HCT116 (cell line): Measurements from ENCODE around the gene OPN3. TPM values are rescaled to one million over a fixed set of nuclear protein-coding genes. Genes with fewer than 3 reads are reported as not detected.

Source experiments
- ATAC-seq: fragments of 200-7000 bp; cut with Tn5 transposase; 2 replicates; pipeline ENCODE4 v1.9.1; 2020; ENCODE audit warnings: mild to moderate bottlenecking, moderate library complexity
- BruUV-seq: library from RNA; stranded (reverse); fragments of 400-500 nt; replicated peaks from 2 replicates; lab custom pipeline; 2021; lab: Mats Ljungman, UMichigan
- CTCF ChIA-PET: fragments of 300-600 bp; sonication (Branson Sonifier 250); formaldehyde crosslinking; loops from one replicate; lab custom pipeline; 2021; ENCODE audit warnings: antibody characterized with exemption; lab: Charles Lee
- POLR2A ChIA-PET: fragments of 300-600, 350-600 bp; sonication (Branson Sonifier 250); formaldehyde crosslinking; loops from one replicate; lab custom pipeline; 2021; ENCODE audit warnings: antibody characterized with exemption; lab: Charles Lee
- RAD21 ChIA-PET, 2 experiments: fragments of 300-600 bp; sonication (Branson Sonifier 250); formaldehyde crosslinking; loops; one replicate each; lab custom pipeline; 2023; ENCODE audit warnings: low total read pairs in 2 of 2; ENCODE audit not compliant: uncharacterized antibody in 2 of 2, unreplicated experiment in 2 of 2, low non-redundant PET in 1 of 2; lab: Charles Lee
- DNase-seq: peaks from one replicate; pipeline ENCODE4 v3.0.0-alpha.2; 2010; ENCODE audit warnings: low read depth, low spot score
- H2AFZ ChIP-seq: fragments of 200-600 bp; shearing (Covaris generic), sonication (generic); 2 replicates; pipeline ENCODE4 v1.6.1; 2017; ENCODE audit warnings: low read depth, mixed run types, mixed read lengths, antibody characterized with exemption, low read length; ENCODE audit not compliant: poor library complexity, severe bottlenecking
- H3K27ac ChIP-seq: 2 replicates; pipeline ENCODE4 v1.5.1; 2012; ENCODE audit warnings: low read depth, low read length
- H3K27me3 ChIP-seq: fragments of 200-600 bp; sonication (generic); 2 replicates; pipeline ENCODE4 v1.6.1; 2016; ENCODE audit warnings: mixed run types, low read length, mixed read lengths; ENCODE audit not compliant: insufficient read depth
- H3K36me3 ChIP-seq, 2 experiments: fragments of 200-500 bp in 1 of 2; fragments of 200-600 bp in 1 of 2; sonication (Bioruptor generic) in 1 of 2; sonication (generic) in 1 of 2; 2 replicates each; pipeline versions ENCODE4 v1.5.1 to v1.6.1; 2014 to 2016; ENCODE audit warnings: low read length in 2 of 2, inconsistent platforms in 1 of 2, mixed read lengths in 1 of 2, mixed run types in 1 of 2; ENCODE audit not compliant: insufficient read depth in 2 of 2, control insufficient read depth in 1 of 2
- H3K4me1 ChIP-seq, 2 experiments: fragments of 200-600 bp in 1 of 2; sonication (generic) in 1 of 2; 2 replicates each; pipeline versions ENCODE4 v1.5.1 to v1.6.1; 2012 to 2017; ENCODE audit warnings: low read length in 2 of 2, inconsistent platforms in 1 of 2, mild to moderate bottlenecking in 1 of 2, mixed read lengths in 1 of 2, mixed run types in 1 of 2, moderate library complexity in 1 of 2; ENCODE audit not compliant: insufficient read depth in 2 of 2, control insufficient read depth in 1 of 2
- H3K4me2 ChIP-seq: fragments of 200-600 bp; sonication (generic); 2 replicates; pipeline ENCODE4 v1.6.1; 2017; ENCODE audit warnings: mixed run types, low read length, mixed read lengths
- H3K4me3 ChIP-seq, 2 experiments: fragments of 200-600 bp in 1 of 2; sonication (generic) in 1 of 2; replicated peaks in 1 of 2; 2 replicates each; pipeline ENCODE4 v1.5.1; 2011 to 2016; ENCODE audit warnings: low read length in 2 of 2, control low read depth in 1 of 2, low read depth in 1 of 2, mild to moderate bottlenecking in 1 of 2, mixed read lengths in 1 of 2, mixed run types in 1 of 2
- H3K79me2 ChIP-seq: fragments of 200-600 bp; sonication (generic); 2 replicates; pipeline ENCODE4 v1.6.1; 2017; ENCODE audit warnings: mild to moderate bottlenecking, mixed run types, low read length, moderate library complexity, mixed read lengths; ENCODE audit not compliant: insufficient read depth
- H3K9ac ChIP-seq: fragments of 200-600 bp; sonication (generic); 2 replicates; pipeline ENCODE4 v1.6.1; 2016; ENCODE audit warnings: low read length, mixed read lengths
- H3K9me2 ChIP-seq: fragments of 200-600 bp; sonication (generic), shearing (Covaris generic); 2 replicates; pipeline ENCODE4 v1.6.1; 2017; ENCODE audit warnings: mixed run types, mild to moderate bottlenecking, moderate library complexity; ENCODE audit not compliant: insufficient read depth
- H3K9me3 ChIP-seq, 2 experiments: fragments of 200-500 bp in 1 of 2; fragments of 200-600 bp in 1 of 2; sonication (Bioruptor generic) in 1 of 2; sonication (generic) in 1 of 2; 2 replicates each; pipeline ENCODE4 v1.6.1; 2014 to 2017; ENCODE audit warnings: low read length in 2 of 2, mixed read lengths in 2 of 2, inconsistent platforms in 1 of 2, low read depth in 1 of 2, mild to moderate bottlenecking in 1 of 2, mixed run types in 1 of 2, moderate library complexity in 1 of 2; ENCODE audit not compliant: control insufficient read depth in 1 of 2, insufficient read depth in 1 of 2
- H4K20me1 ChIP-seq: fragments of 200-600 bp; sonication (generic), shearing (Covaris generic); 2 replicates; pipeline ENCODE4 v1.6.1; 2017; ENCODE audit warnings: mixed run types, mild to moderate bottlenecking, moderate library complexity; ENCODE audit not compliant: insufficient read depth
- CBX3 ChIP-seq: IDR thresholded peaks from 2 replicates; pipeline ENCODE4 v1.6.1; 2012; ENCODE audit warnings: low read depth
- EGR1 ChIP-seq: IDR thresholded peaks from 2 replicates; pipeline ENCODE4 v1.6.1; 2012; ENCODE audit warnings: low read depth
- ELF1 ChIP-seq: IDR thresholded peaks from 2 replicates; pipeline ENCODE4 v1.6.1; 2012; ENCODE audit warnings: low read depth, borderline replicate concordance
- EZH2 ChIP-seq: fragments of 200-600 bp; sonication (generic); IDR thresholded peaks from 2 replicates; pipeline ENCODE4 v1.6.1; 2017; ENCODE audit warnings: antibody characterized with exemption, mixed run types
- EZH2phosphoT487 ChIP-seq: fragments of 200-600 bp; IDR thresholded peaks from 2 replicates; pipeline ENCODE4 v1.6.1; 2018; ENCODE audit warnings: antibody characterized with exemption, borderline replicate concordance
- JUND ChIP-seq: IDR thresholded peaks from 2 replicates; pipeline ENCODE4 v1.6.1; 2012
- POLR2AphosphoS5 ChIP-seq: IDR thresholded peaks from 2 replicates; pipeline ENCODE4 v1.6.1; 2011; ENCODE audit warnings: mild to moderate bottlenecking, low read depth, low read length, moderate library complexity
- RAD21 ChIP-seq: IDR thresholded peaks from 2 replicates; pipeline ENCODE4 v1.6.1; 2012; ENCODE audit warnings: low read depth, mild to moderate bottlenecking
- SRF ChIP-seq: IDR thresholded peaks from 2 replicates; pipeline ENCODE4 v1.6.1; 2012; ENCODE audit warnings: low read depth
- YY1 ChIP-seq: IDR thresholded peaks from 2 replicates; pipeline ENCODE4 v1.6.1; 2011; ENCODE audit warnings: low read length, low read depth, moderate library complexity, mild to moderate bottlenecking; ENCODE audit not compliant: insufficient replicate concordance; ENCODE audit errors: extremely low read depth
- ZFX ChIP-seq: fragments of 450-650 bp; IDR thresholded peaks from 2 replicates; pipeline ENCODE4 v1.6.1; 2017
- ZNF274 ChIP-seq: fragments of 200-500 bp; sonication (Bioruptor generic); IDR thresholded peaks from 2 replicates; pipeline ENCODE4 v1.6.1; 2014; ENCODE audit warnings: mild to moderate bottlenecking, low read depth, low read length, inconsistent platforms
- intact Hi-C: fragments of 100-400 bp; cut with micrococcal nuclease; formaldehyde crosslinking; loops from 2 replicates; pipeline ENCODE4 v1.10.0; 2022
- total RNA-seq: library from RNA; stranded (reverse); gene quantifications from one replicate; pipeline ENCODE4 v1.2.1, GENCODE V29; 2021; ENCODE audit not compliant: unreplicated experiment
- TF ChIP-seq, protein P1 (sequence below): IDR thresholded peaks from 2 replicates; pipeline ENCODE4 v1.6.1; 2011; ENCODE audit warnings: mild to moderate bottlenecking, low read length, moderate library complexity; ENCODE audit not compliant: insufficient replicate concordance; ENCODE audit errors: extremely low read depth

The OPN3 gene
- total RNA-seq, 1 experiment from 2014 or later = 6.1 TPM

DNA sequence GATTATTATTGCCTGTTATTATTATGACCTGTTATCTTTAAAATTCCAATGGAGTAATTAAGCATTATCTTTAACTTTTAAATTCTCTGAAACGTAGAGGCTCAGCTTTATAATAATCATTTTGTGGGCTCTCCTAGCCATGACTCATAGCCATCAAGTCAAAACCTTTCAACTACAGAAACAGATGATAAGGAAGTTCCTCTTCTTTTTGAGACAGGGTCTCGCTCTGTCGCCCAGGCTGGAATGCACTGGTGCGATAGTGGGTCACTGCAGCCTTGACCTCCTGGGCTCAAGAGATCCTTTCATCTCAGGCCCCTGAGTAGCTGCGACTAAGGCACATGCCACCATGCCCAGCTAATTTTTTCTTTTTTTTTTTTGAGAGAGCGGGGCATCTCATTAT, 43.5 kb downstream of the OPN3 start:
- no peak overlapping the region for H2AFZ ChIP-seq
- H3K4me1 ChIP-seq = peaks cover 0 to 19% of the 10 kb centered on the region in 2 experiments; a peak in 2 of 4 replicates
- no peaks in the 10 kb centered on the region for H3K27me3 ChIP-seq
- TF ChIP-seq EZH2 (no peak), EGR1 (no peak), ZFX (no peak), ELF1 (no peak), YY1 (no peak), ZNF274 (no peak), RAD21 (no peak)
- TF ChIP-seq, protein P1, sequence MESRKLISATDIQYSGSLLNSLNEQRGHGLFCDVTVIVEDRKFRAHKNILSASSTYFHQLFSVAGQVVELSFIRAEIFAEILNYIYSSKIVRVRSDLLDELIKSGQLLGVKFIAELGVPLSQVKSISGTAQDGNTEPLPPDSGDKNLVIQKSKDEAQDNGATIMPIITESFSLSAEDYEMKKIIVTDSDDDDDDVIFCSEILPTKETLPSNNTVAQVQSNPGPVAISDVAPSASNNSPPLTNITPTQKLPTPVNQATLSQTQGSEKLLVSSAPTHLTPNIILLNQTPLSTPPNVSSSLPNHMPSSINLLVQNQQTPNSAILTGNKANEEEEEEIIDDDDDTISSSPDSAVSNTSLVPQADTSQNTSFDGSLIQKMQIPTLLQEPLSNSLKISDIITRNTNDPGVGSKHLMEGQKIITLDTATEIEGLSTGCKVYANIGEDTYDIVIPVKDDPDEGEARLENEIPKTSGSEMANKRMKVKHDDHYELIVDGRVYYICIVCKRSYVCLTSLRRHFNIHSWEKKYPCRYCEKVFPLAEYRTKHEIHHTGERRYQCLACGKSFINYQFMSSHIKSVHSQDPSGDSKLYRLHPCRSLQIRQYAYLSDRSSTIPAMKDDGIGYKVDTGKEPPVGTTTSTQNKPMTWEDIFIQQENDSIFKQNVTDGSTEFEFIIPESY = no peak
- H3K4me2 ChIP-seq = no peak overlapping the region
- DNase-seq (no peak), ATAC-seq (no peak)
- H3K79me2 ChIP-seq = no peaks in the 10 kb centered on the region
- CTCF ChIA-PET = interaction anchor here (1.6 kb wide), 1 partner anchor 14 kb away, joined by 8 read pairs; no protein-coding TSS in a partner anchor
- no TSS peak for BruUV-seq
- H3K9me2 ChIP-seq = no peaks in the 10 kb centered on the region
- H4K20me1 ChIP-seq = no peaks in the 10 kb centered on the region
- no peak overlapping the region for H3K27ac ChIP-seq
- RAD21 ChIA-PET = no interaction called here
- H3K9ac ChIP-seq = no peak overlapping the region
- intact Hi-C loops = no loop called here
- no peaks in the 10 kb centered on the region for H3K36me3 ChIP-seq
- POLR2A ChIA-PET = no interaction called here
- H3K9me3 ChIP-seq = no peaks in the 10 kb centered on the region
- no peak overlapping the region for H3K4me3 ChIP-seq

DNA sequence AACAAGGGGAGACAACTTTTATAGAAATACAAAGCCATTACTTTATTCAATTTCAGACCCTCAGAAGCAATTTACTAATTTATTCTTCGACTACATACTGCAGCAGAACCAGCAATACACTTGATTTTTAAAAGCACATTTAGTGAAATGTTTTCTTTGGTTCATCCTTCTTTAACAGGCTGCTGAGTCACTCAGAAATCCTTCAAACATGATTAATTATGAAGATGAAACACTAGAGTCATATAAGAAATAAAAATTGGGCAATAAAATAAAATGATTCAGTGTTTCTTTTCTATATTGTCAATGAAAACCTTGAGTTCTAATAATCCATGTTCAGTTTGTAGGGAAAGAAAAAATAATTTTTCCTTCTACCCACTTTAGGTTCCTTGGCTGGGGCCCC, 47.0 kb downstream of the OPN3 start:
- no peak overlapping the region for H3K27ac ChIP-seq
- no peak overlapping the region for H2AFZ ChIP-seq
- no peaks in the 10 kb centered on the region for H3K79me2 ChIP-seq
- no peak overlapping the region for H3K4me2 ChIP-seq
- no peaks in the 10 kb centered on the region for H3K9me3 ChIP-seq
- H3K9me2 ChIP-seq = no peaks in the 10 kb centered on the region
- H3K9ac ChIP-seq = no peak overlapping the region
- H3K36me3 ChIP-seq = no peaks in the 10 kb centered on the region
- ATAC-seq (no peak), DNase-seq (no peak)
- ChIA-PET POLR2A (no interaction called here), RAD21 (no interaction called here), CTCF (no interaction called here)
- intact Hi-C loops = no loop called here
- BruUV-seq = no TSS peak
- no peaks in the 10 kb centered on the region for H4K20me1 ChIP-seq
- TF ChIP-seq EZH2phosphoT487 (no peak), CBX3 (no peak), JUND (no peak), EZH2 (no peak), POLR2AphosphoS5 (no peak), SRF (no peak)
- H3K4me1 ChIP-seq = peaks cover 0 to 30% of the 10 kb centered on the region in 2 experiments; a peak in 2 of 4 replicates
- no peaks in the 10 kb centered on the region for H3K27me3 ChIP-seq
- H3K4me3 ChIP-seq = no peak overlapping the region
